GM21526 (cell line): ENCODE data around the gene MPRIP.
"Not testable (repeated sequence)": the region's sequence is repeated elsewhere in the genome, so short reads cannot be mapped to it uniquely, and the experiment has no call there.

Experiments
- ATAC-seq: cut with Tn5 transposase; IDR thresholded peaks from one replicate; pipeline ENCODE4 v1.9.1; 2021; ENCODE audit warnings: moderate library complexity; ENCODE audit not compliant: unreplicated experiment, low FRiP score

MPRIP gene

GRCh38 chr17:17157041-17157440 is 114.8 kb downstream of the MPRIP start:
- ATAC-seq, result no peak

DNA sequence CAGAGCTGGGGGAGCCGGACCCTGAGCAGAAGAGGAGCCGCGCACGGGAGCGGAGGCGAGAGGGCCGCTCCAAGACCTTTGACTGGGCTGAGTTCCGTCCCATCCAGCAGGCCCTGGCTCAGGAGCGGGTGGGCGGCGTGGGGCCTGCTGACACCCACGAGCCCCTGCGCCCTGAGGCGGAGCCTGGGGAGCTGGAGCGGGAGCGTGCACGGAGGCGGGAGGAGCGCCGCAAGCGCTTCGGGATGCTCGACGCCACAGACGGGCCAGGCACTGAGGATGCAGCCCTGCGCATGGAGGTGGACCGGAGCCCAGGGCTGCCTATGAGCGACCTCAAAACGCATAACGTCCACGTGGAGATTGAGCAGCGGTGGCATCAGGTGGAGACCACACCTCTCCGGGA is 116.2 kb downstream of the MPRIP start:
- not testable (repeated sequence) for ATAC-seq

GRCh38 chr17:17159571-17159970 is 117.3 kb downstream of the MPRIP start:
- no peak for ATAC-seq

DNA sequence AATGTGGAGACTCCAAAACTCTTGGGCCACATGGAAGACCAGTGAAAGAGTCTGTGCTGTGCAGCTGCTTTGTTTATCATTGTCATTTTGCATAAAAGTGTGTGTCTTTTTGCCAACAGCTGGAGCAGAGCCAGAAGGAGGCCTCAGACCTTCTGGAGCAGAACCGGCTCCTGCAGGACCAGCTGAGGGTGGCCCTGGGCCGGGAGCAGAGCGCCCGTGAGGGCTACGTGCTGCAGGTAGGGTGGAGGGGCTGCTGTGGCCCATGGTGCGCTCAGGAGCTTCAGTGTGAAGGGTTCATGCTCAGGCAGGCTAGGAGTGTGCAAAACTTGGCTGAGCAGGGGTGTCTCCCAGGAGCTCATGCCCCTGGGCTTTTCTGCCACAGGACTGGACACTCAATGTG is 118.9 kb downstream of the MPRIP start:
- ATAC-seq, result no peak

GRCh38 chr17:17161759-17162158 is 119.5 kb downstream of the MPRIP start:
- no peak for ATAC-seq

DNA sequence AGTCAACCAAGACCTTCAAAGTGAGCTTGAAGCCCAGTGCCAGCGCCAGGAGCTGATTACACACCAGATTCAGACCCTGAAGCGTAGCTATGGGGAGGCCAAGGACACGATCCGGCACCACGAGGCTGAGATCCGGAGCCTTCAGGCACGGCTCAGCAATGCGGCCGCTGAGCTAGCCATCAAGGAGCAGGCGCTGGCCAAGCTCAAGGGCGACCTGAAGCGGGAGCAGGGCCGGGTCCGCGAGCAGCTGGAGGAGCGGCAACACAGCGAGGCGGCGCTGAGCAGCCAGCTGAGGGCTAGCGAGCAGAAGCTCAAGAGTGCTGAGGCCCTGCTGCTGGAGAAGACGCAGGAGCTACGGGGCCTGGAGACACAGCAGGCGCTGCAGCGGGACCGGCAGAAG is 121.9 kb downstream of the MPRIP start:
- ATAC-seq, result no peak

DNA sequence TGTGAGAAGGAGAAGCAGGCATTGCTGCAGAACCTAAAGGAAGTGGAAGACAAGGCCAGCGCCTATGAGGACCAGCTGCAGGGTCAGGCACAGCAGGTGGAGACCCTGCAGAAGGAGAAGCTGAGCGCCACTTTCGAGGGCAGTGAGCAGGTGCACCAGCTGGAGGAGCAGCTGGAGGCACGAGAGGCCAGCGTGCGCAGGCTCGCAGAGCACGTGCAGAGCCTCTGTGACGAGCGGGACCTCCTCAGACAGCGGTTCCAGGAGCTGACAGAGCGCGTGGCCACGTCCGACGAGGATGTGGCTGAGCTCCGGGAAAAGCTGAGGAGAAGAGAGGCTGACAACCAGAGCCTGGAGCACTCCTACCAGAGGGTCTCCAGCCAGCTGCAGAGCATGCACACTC is 122.4 kb downstream of the MPRIP start:
- ATAC-seq, result no peak

DNA sequence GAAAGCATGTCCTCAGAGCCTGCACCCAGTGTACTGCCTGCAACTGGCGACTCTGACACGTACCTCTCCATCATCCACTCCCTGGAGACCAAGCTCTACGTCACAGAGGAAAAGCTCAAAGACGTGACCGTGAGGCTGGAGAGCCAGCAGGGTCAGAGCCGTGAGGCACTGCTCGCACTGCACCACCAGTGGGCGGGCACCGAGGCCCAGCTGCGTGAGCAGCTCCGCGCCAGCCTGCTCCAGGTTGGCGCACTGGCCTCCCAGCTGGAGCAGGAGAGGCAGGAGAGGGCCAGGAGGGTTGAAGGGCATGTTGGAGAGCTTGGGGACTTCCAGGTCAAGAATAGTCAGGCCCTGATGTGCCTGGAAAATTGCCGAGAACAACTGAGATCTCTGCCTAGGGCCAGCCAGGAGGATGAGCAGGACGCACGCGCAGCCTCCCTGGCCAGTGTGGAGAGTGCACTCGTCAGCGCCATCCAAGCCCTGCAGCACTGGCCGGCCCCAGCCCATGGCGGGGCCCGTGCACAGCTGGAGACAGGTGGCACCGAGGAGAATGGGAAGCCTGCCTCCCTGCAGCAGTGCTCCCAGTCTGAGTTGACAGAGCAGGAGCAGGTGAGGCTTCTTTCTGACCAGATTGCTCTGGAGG is 123.5 kb downstream of the MPRIP start:
- no peak for ATAC-seq

DNA sequence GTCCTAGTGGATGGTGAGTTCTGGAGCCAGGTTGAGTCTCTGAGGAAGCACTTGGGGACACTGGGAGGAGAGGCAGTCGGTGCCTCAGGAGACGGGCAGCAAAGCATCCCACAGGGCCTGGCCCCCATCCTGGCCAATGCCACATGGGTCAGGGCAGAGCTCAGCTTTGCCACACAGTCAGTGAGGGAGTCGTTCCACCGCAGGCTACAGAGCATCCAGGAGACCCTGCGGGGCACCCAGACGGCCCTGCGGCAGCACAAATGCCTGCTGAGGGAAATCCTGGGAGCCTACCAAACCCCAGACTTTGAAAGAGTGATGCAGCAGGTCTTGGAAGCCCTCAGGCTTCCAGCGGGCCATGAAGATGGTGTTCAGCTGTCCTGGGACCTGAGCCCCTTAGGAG is 124.2 kb downstream of the MPRIP start:
- no peak for ATAC-seq

DNA sequence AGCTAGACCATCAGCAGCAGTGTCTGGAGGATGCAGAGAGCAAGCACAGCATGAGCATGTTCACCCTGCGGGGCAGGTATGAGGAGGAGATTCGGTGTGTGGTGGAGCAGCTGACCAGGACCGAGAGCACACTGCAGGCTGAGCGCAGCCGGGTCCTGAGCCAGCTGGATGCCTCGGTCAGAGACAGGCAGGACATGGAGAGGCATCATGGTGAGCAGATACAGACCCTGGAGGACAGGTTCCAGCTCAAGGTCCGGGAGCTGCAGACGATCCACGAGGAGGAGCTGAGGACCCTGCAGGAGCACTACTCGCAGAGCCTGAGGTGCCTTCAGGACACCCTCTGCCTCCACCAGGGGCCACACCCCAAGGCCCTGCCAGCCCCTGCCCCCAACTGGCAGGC is 125.1 kb downstream of the MPRIP start:
- ATAC-seq, result no peak

- ATAC-seq, result no peak
Measured at GRCh38 chr17:17167986-17168385, 125.7 kb downstream of the MPRIP start.

DNA sequence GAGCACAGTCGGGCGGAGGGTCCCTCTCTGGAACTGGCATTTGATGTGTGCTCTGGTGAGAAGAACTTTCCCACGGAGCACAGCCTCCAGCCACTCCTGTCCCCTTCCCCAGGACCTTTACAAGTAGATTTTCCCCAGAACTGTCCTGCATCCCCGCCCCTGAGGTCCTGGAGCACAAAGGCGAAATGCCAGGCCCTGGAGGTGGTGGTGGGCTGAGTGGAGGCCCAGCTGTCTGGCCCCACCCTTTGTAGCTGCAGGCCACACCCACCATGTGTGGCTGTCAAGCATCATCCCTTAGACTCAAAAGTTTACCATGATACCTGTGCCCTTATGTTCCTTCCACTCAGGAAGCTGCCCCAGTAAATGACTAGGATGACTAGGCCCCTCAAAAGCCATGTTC is 126.1 kb downstream of the MPRIP start:
- no peak for ATAC-seq

GRCh38 chr17:17169396-17169795 is 127.1 kb downstream of the MPRIP start:
- ATAC-seq, result no peak

DNA sequence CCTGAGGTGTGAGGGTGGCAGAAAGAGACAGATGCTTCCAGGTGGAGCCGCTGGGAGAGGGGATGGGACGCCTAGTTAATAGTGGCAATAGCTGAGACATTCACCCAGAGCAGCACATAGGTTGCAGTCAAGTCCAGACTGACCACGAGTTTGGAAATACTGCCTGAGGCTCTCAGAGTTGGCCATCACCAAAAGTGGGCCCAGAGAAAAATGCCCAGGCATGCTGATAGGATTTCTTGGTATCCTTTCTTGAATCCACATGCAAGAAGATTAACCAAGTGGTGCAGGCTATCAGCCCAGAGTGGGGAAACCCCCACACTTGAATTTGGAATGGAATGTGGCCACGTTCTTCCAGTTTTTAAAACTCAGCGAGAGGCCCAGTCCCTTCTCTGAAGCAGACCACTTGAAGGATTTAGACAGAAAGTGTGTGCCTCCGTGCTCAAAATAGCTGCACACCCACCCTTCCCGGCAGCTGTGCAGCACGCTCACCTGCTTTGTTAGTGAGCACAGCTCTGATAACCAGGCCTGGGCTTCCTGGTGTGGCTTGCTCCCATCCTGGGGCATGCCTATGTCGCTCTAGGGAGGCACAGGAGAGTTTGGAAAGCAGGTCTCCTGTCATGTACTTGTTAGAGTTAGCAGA is 128.2 kb downstream of the MPRIP start:
- ATAC-seq, result no peak

- no peak for ATAC-seq
Measured at GRCh38 chr17:17171186-17171585, 128.9 kb downstream of the MPRIP start.

GRCh38 chr17:17172001-17172939 is 130.0 kb downstream of the MPRIP start:
- ATAC-seq, result no peak

DNA sequence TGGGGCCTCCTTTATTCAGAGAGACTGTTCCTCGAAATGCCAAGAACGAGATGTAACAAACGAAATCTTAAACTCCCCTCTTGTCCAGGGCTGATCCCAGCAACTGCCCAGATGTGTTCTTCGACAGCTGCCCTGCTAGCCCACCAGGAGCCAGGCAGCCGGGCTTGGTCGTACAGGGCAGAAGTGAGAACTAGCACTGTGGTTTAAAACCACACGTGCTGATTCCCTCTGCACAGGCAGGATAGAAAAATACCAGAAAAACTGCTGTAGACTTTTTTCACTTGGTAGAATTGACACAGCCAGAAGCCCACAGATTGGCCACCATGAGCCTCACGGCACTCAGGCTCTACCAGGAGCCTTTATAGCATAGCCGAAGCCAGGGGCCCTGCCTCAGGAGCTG is 130.7 kb downstream of the MPRIP start:
- no peak for ATAC-seq

DNA sequence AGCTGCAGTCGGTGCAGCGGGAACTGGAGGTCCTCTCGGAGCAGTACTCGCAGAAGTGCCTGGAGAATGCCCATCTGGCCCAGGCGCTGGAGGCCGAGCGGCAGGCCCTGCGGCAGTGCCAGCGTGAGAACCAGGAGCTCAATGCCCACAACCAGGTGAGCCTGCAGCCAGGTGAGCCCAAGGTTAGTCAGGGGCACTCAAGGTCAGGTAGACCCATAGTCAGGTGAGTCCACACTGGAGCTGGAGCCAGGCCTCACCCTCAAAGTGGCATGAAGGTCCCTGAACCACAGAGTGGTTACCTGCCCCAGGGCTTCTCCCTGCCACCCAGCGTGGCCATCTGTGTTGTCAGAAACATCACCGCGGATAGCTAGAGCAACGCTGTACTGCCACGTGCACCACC is 131.7 kb downstream of the MPRIP start:
- ATAC-seq, result no peak

DNA sequence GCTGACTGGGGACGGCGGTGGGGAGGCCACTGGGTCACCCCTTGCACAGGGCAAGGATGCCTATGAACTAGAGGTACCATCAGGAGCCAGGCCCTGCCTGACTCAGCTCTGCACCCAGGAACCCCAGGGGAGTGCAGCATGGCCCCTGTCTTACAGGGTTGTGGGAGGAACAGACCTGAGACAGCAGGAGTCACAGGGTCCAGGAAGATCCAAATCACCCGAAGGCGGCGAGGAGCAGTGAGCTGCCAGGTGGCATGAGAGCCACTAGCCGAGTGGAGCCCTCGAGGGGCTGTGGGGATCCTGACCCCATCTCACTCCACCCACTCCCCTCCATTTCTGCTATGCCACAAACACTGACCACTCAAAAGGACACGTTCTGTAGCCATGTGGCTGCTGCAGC is 133.1 kb downstream of the MPRIP start:
- ATAC-seq, result no peak

DNA sequence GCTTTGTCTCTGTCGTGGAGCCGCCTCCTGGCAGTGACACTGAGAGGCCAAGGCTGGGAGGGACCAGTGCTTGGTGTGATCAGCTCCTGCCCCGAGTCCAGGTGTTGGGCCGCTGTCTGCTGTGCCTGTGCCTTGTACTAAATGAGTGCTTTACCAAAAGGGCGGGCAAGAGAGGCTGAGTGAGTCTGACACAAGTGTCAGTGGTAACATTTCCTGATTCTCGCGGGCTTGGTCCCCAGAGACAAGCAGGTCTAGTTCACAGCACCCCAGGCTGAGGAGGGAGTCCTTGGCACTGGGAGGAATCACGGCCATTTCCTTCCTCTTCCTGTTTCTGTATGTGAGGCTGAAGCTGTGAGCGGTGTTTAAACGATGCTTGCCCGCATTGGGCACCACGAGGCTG is 133.7 kb downstream of the MPRIP start:
- no peak for ATAC-seq

- ATAC-seq, result no peak
Measured at GRCh38 chr17:17176341-17176740, 134.1 kb downstream of the MPRIP start.

GRCh38 chr17:17177176-17177575 is 134.9 kb downstream of the MPRIP start:
- no peak for ATAC-seq
